GM12892 (cell line): ENCODE measurements around the gene RASD1.

Source experiments
- POLR2A ChIP-seq: IDR thresholded peaks from 2 replicates; pipeline ENCODE4 v1.6.1; 2011; ENCODE audit warnings: low read depth, low read length, control low read depth
- POLR2AphosphoS5 ChIP-seq: IDR thresholded peaks from 2 replicates; pipeline ENCODE4 v1.6.1; 2011; ENCODE audit warnings: low read depth, low read length, control low read depth

GRCh38 chr17:17494870-17495535 is 1.2 kb downstream of the RASD1 start:
- TF ChIP-seq POLR2A = no peak
- no peak for TF ChIP-seq POLR2AphosphoS5
